SK-N-SH treated with all-trans-retinoic acid at 6 μM for 48 hours (cell line): Measurements from ENCODE around the gene AGBL1.
A peak's percentile ranks its signal among the peaks of the same experiment; 100 is the strongest.
"Not testable (repeated sequence)": the region's sequence is repeated elsewhere in the genome, so short reads cannot be mapped to it uniquely, and the experiment has no call there.

Experiments used
- ATAC-seq: fragments of 200-7000 bp; cut with Tn5 transposase; 3 replicates; pipeline ENCODE4 v1.9.1; 2020; ENCODE audit warnings: mild to moderate bottlenecking, moderate library complexity
- ARNTL ChIP-seq: fragments of 450-650 bp; formaldehyde crosslinking; IDR thresholded peaks from 2 replicates; pipeline ENCODE4 v1.5.0; 2020; ENCODE audit warnings: low read depth, mild to moderate bottlenecking, moderate library complexity, borderline replicate concordance
- CSDC2 ChIP-seq: fragments of 250-450 bp; sonication (Bioruptor Pico); IDR thresholded peaks from 2 replicates; pipeline ENCODE4 v1.5.0; 2020; ENCODE audit warnings: mild to moderate bottlenecking, moderate library complexity
- ESRRG ChIP-seq: fragments of 250-450 bp; sonication (Bioruptor Pico); IDR thresholded peaks from 2 replicates; pipeline ENCODE4 v1.6.1; 2021; ENCODE audit warnings: mild to moderate bottlenecking
- GLIS3 ChIP-seq: fragments of 250-450 bp; sonication (Bioruptor Pico); IDR thresholded peaks from 2 replicates; pipeline ENCODE4 v1.5.0; 2020; ENCODE audit warnings: mild to moderate bottlenecking, moderate library complexity
- ISL1 ChIP-seq: fragments of 250-450 bp; sonication (Bioruptor Pico); IDR thresholded peaks from 2 replicates; pipeline ENCODE4 v2.1.2; 2022; ENCODE audit warnings: mild to moderate bottlenecking, moderate library complexity
- OSR1 ChIP-seq: fragments of 250-450 bp; sonication (Bioruptor Pico); IDR thresholded peaks from 2 replicates; pipeline ENCODE4 v1.8.0; 2022; ENCODE audit warnings: moderate library complexity, mild to moderate bottlenecking, inconsistent platforms
- RARB ChIP-seq: fragments of 250-450 bp; sonication (Bioruptor Pico); IDR thresholded peaks from 2 replicates; pipeline ENCODE4 v1.8.0; 2021; ENCODE audit warnings: mild to moderate bottlenecking, moderate library complexity
- SNAI2 ChIP-seq: fragments of 250-450 bp; sonication (Bioruptor Pico); IDR thresholded peaks from 2 replicates; pipeline ENCODE4 v1.5.0; 2020; ENCODE audit warnings: mild to moderate bottlenecking, moderate library complexity
- TCF4 ChIP-seq: fragments of 250-450 bp; sonication (Bioruptor Pico); IDR thresholded peaks from 2 replicates; pipeline ENCODE4 v1.8.0; 2021; ENCODE audit warnings: mild to moderate bottlenecking, moderate library complexity, borderline replicate concordance
- ZC3H10 ChIP-seq: fragments of 250-450 bp; sonication (Bioruptor Pico); IDR thresholded peaks from 2 replicates; pipeline ENCODE4 v1.5.1; 2021; ENCODE audit warnings: mild to moderate bottlenecking, moderate library complexity
- ZFP3 ChIP-seq: fragments of 250-450 bp; sonication (Bioruptor Pico); IDR thresholded peaks from 2 replicates; pipeline ENCODE4 v1.5.0; 2020; ENCODE audit warnings: mild to moderate bottlenecking, moderate library complexity
- ZFP30 ChIP-seq: fragments of 450-650 bp; formaldehyde crosslinking; IDR thresholded peaks from 2 replicates; pipeline ENCODE4 v1.5.0; 2022; ENCODE audit warnings: mild to moderate bottlenecking, moderate library complexity
- ZNF565 ChIP-seq: fragments of 450-650 bp; formaldehyde crosslinking; conservative IDR thresholded peaks from 2 replicates; pipeline ENCODE4 v1.5.0; 2020; ENCODE audit warnings: low read depth, mild to moderate bottlenecking, moderate library complexity
- ZNF70 ChIP-seq: fragments of 450-650 bp; formaldehyde crosslinking; IDR thresholded peaks from 2 replicates; pipeline ENCODE4 v1.5.0; 2020; ENCODE audit warnings: mild to moderate bottlenecking, moderate library complexity
- ZNF8 ChIP-seq: fragments of 450-650 bp; formaldehyde crosslinking; IDR thresholded peaks from 2 replicates; pipeline ENCODE4 v1.5.0; 2020; ENCODE audit warnings: mild to moderate bottlenecking, moderate library complexity
- TF ChIP-seq, protein P1 (sequence below): fragments of 250-450 bp; sonication (Bioruptor Pico); IDR thresholded peaks from 2 replicates; pipeline ENCODE4 v1.5.0; 2020; ENCODE audit warnings: mild to moderate bottlenecking, moderate library complexity
- TF ChIP-seq, protein P2 (sequence below): fragments of 250-450 bp; sonication (Bioruptor Pico); IDR thresholded peaks from 2 replicates; pipeline ENCODE4 v1.5.1; 2020; ENCODE audit warnings: low read depth, mild to moderate bottlenecking, moderate library complexity
- TF ChIP-seq, protein P3 (sequence below): fragments of 250-450 bp; sonication (Bioruptor Pico); IDR thresholded peaks from 2 replicates; pipeline ENCODE4 v1.8.0; 2020; ENCODE audit warnings: mild to moderate bottlenecking, moderate library complexity, borderline replicate concordance
- TF ChIP-seq, protein P4 (sequence below): fragments of 250-450 bp; sonication (Bioruptor Pico); IDR thresholded peaks from 2 replicates; pipeline ENCODE4 v1.8.0; 2021; ENCODE audit warnings: low read depth, mild to moderate bottlenecking, moderate library complexity, borderline replicate concordance

Gene AGBL1

GRCh38 chr15:86877171-86877631 lies 797.5 kb downstream of the AGBL1 start:
- peak; percentile 92 for ATAC-seq

DNA sequence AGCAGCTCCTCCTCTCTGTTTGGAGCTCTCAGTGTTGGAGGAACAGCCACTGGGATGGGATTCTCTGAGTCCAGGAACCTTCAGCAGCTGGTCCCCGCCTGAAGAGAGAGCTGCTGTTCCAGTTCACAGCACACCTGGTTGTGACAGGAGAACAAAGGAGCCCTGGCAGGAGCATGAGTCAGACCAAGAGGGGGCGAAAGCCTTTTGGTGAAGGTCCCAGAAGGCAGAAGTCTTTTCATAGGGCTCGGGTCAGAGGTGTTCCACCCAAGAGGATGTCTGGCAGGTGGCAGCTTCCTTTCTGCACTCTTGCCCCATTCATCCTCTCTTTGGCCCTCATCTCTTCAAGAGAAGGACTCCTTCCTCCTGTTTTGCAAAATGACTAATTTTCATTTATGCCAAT lies 799.2 kb downstream of the AGBL1 start:
- ATAC-seq: not testable (repeated sequence)

More at GRCh38 chr15:86877171-86877631, 797.5 kb downstream of the AGBL1 start:
- peak; percentile 44 for TF ChIP-seq ISL1 (CRISPR knock-in tag)
- TF ChIP-seq RARB (CRISPR knock-in tag): no peak
- no peak for TF ChIP-seq ESRRG (CRISPR knock-in tag)
- peak; percentile 61; the same call in 1 of the 2 replicates for TF ChIP-seq SNAI2 (CRISPR knock-in tag)
- no peak for TF ChIP-seq ARNTL (CRISPR knock-in tag)
- TF ChIP-seq ZNF8 (CRISPR knock-in tag): no peak

DNA sequence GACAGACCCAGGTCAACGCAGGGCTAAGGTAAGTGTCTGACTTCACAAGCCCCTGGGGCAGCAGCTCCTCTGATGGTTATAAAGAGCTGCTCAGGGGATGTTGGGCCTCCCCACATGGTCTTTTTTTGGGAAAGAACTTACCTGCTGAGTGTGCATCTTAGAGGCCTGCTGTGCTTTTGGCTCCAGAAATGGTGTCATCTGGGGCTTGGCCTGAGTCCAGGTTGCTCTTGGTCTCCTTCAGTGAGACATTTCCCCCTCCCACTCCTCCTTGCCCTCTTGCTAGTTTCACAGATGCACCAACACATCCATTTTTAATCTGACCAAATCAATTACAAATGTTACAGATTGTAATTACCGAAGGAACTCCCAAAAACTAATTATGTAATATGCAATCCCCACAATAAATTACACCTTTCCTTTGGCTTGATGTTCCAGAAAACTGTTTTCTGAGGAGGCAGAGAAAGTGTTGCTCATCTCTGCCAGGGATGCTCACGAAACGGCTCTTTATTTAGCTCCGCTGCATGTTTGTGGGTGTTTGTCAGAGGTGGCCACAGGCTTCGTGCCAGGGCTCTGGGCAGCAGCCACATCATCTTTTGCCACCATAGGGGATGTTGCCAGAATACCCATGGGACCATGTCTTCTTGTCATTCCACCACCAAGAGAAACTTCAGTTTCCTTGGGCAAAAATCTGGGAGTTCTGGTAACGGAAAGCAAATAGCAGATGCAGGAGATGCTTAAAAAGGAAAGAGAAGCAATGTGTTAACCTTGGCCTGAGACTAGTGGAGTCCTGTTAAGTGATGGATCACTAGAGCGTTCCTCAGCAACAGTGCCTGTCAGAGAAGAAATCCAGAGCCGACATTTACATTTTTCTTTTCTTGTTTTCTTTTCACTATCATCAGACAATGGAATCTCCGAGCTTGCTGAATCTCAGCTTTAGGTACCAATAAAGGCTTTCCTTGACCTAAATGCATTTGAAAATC lies 799.9 kb downstream of the AGBL1 start:
- TF ChIP-seq CSDC2 (CRISPR knock-in tag) (no peak), ZC3H10 (no peak), ARNTL (CRISPR knock-in tag) (no peak), TCF4 (no peak), ZNF70 (CRISPR knock-in tag) (no peak), ZNF565 (CRISPR knock-in tag) (no peak), ZFP30 (CRISPR knock-in tag) (no peak), OSR1 (CRISPR knock-in tag) (no peak)
- TF ChIP-seq, protein P1, sequence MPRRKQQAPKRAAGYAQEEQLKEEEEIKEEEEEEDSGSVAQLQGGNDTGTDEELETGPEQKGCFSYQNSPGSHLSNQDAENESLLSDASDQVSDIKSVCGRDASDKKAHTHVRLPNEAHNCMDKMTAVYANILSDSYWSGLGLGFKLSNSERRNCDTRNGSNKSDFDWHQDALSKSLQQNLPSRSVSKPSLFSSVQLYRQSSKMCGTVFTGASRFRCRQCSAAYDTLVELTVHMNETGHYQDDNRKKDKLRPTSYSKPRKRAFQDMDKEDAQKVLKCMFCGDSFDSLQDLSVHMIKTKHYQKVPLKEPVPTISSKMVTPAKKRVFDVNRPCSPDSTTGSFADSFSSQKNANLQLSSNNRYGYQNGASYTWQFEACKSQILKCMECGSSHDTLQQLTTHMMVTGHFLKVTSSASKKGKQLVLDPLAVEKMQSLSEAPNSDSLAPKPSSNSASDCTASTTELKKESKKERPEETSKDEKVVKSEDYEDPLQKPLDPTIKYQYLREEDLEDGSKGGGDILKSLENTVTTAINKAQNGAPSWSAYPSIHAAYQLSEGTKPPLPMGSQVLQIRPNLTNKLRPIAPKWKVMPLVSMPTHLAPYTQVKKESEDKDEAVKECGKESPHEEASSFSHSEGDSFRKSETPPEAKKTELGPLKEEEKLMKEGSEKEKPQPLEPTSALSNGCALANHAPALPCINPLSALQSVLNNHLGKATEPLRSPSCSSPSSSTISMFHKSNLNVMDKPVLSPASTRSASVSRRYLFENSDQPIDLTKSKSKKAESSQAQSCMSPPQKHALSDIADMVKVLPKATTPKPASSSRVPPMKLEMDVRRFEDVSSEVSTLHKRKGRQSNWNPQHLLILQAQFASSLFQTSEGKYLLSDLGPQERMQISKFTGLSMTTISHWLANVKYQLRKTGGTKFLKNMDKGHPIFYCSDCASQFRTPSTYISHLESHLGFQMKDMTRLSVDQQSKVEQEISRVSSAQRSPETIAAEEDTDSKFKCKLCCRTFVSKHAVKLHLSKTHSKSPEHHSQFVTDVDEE (CRISPR knock-in tag): no peak
- TF ChIP-seq, protein P2, sequence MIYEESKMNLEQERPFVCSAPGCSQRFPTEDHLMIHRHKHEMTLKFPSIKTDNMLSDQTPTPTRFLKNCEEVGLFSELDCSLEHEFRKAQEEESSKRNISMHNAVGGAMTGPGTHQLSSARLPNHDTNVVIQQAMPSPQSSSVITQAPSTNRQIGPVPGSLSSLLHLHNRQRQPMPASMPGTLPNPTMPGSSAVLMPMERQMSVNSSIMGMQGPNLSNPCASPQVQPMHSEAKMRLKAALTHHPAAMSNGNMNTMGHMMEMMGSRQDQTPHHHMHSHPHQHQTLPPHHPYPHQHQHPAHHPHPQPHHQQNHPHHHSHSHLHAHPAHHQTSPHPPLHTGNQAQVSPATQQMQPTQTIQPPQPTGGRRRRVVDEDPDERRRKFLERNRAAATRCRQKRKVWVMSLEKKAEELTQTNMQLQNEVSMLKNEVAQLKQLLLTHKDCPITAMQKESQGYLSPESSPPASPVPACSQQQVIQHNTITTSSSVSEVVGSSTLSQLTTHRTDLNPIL (CRISPR knock-in tag): no peak
- TF ChIP-seq, protein P3, sequence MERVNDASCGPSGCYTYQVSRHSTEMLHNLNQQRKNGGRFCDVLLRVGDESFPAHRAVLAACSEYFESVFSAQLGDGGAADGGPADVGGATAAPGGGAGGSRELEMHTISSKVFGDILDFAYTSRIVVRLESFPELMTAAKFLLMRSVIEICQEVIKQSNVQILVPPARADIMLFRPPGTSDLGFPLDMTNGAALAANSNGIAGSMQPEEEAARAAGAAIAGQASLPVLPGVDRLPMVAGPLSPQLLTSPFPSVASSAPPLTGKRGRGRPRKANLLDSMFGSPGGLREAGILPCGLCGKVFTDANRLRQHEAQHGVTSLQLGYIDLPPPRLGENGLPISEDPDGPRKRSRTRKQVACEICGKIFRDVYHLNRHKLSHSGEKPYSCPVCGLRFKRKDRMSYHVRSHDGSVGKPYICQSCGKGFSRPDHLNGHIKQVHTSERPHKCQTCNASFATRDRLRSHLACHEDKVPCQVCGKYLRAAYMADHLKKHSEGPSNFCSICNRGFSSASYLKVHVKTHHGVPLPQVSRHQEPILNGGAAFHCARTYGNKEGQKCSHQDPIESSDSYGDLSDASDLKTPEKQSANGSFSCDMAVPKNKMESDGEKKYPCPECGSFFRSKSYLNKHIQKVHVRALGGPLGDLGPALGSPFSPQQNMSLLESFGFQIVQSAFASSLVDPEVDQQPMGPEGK (CRISPR knock-in tag): no peak
- TF ChIP-seq, all 23 proteins: peak for 0
- no peak for ATAC-seq

DNA sequence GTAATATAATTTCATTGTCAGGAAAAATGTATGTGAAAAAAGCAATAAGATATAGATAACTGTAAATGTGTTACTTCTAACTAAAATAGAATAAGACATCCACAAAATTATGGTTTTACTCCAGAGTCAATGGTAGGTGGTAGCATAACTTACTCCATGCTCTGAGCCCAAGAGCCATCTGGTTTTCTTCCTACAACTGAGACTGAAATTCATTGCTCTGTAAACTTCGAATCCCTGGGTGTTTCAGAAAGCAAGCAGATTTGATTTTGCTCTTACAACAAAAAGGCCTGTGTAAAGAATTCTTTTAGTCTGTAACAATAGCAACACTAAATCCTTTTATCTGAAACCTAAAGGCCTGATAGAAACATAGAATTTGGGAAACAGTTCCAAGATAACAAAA lies 805.9 kb downstream of the AGBL1 start:
- ATAC-seq: no peak
- no peak for TF ChIP-seq GLIS3 (CRISPR knock-in tag)
- TF ChIP-seq ISL1 (CRISPR knock-in tag): no peak
- TF ChIP-seq CSDC2 (CRISPR knock-in tag): no peak
- TF ChIP-seq, protein P4, sequence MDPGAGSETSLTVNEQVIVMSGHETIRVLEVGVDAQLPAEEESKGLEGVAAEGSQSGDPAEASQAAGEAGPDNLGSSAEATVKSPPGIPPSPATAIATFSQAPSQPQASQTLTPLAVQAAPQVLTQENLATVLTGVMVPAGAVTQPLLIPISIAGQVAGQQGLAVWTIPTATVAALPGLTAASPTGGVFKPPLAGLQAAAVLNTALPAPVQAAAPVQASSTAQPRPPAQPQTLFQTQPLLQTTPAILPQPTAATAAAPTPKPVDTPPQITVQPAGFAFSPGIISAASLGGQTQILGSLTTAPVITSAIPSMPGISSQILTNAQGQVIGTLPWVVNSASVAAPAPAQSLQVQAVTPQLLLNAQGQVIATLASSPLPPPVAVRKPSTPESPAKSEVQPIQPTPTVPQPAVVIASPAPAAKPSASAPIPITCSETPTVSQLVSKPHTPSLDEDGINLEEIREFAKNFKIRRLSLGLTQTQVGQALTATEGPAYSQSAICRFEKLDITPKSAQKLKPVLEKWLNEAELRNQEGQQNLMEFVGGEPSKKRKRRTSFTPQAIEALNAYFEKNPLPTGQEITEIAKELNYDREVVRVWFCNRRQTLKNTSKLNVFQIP (CRISPR knock-in tag): no peak
- TF ChIP-seq ZFP3: no peak
